ENCODE results near the gene ERF. TPM values are rescaled to one million over a fixed set of nuclear protein-coding genes. Genes with fewer than 3 reads are reported as not detected.

Gene ERF
- total RNA-seq, 2 donors from 2014 or later, result 10.6 to 31.6 TPM

DNA sequence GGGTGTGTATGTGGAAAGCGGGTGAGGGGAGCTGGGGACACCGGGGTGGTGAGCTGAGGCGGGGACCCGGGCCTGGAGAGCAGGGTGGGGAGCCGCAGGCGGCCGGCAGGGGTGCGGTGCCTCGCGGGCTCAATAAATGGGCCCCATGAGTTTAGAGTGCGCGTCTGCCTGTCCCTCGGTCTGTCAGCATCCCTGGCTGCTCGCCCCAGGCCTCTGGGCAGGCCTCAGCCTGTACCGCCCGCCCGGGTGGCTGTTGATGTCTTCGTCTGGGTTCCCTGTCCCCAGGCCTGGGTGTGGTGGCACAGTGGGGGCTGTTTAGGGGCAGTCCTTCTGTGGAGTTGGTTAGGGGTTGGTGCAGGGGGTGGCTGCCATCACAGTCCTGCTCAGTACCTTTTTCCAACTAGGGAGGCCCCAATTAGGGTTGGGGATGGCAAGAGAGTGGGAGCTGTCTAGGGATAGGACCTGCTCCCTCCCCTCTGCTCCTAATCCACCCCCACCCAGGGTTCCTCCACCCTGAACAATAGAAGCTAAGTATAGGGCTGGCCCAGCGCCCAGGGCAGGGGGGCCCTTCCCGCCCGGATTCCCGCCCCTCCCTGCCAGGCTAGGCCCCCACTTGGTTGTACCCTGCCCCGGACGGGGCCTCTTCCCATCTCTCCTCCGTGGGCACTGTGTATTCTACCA, 26.4 kb upstream of the ERF start:
- TF ChIP-seq POLR2A (IDR thresholded peaks at IDR 0.05), result no peak
- TF ChIP-seq, protein P1, sequence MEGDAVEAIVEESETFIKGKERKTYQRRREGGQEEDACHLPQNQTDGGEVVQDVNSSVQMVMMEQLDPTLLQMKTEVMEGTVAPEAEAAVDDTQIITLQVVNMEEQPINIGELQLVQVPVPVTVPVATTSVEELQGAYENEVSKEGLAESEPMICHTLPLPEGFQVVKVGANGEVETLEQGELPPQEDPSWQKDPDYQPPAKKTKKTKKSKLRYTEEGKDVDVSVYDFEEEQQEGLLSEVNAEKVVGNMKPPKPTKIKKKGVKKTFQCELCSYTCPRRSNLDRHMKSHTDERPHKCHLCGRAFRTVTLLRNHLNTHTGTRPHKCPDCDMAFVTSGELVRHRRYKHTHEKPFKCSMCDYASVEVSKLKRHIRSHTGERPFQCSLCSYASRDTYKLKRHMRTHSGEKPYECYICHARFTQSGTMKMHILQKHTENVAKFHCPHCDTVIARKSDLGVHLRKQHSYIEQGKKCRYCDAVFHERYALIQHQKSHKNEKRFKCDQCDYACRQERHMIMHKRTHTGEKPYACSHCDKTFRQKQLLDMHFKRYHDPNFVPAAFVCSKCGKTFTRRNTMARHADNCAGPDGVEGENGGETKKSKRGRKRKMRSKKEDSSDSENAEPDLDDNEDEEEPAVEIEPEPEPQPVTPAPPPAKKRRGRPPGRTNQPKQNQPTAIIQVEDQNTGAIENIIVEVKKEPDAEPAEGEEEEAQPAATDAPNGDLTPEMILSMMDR (IDR thresholded peaks at IDR 0.05), result no peak
- H3K27ac ChIP-seq, result peak overlapping the region; percentile 83 to 92 (median 86)
- H3K27me3 ChIP-seq, result no peaks in the 10 kb centered on the region
- H3K36me3 ChIP-seq (replicated peaks in 1 of 2; ENCODE audit: insufficient read depth in 1 of 2, low read depth in 2 of 2), result no peaks in the 10 kb centered on the region
- intact Hi-C loops (cut with DNase I), result no loop called here
- H3K9me3 ChIP-seq, result no peaks in the 10 kb centered on the region
- no peak overlapping the region for H3K4me3 ChIP-seq
- DNase-seq (peak; percentile 31 to 50 (median 42)), ATAC-seq (no peak)
- H3K4me1 ChIP-seq, result peaks cover 80% of the 10 kb centered on the region
- 31 to 61% methylated on average over 8 to 20 of the region's 25 CpGs for WGBS, 2 donors

- no peak for TF ChIP-seq POLR2A (IDR thresholded peaks at IDR 0.05)
- TF ChIP-seq, protein P1 (IDR thresholded peaks at IDR 0.05), result no peak
- Histone ChIP-seq H3K27me3 (no peaks in the 10 kb centered on the region), H3K4me1 (peaks cover 80% of the 10 kb centered on the region), H3K27ac (peak overlapping the region; percentile 83 to 92 (median 86)), H3K9me3 (no peaks in the 10 kb centered on the region), H3K36me3 (replicated peaks in 1 of 2; ENCODE audit: insufficient read depth in 1 of 2, low read depth in 2 of 2) (no peaks in the 10 kb centered on the region), H3K4me3 (peak overlapping the region; percentile 63)
- intact Hi-C loops (cut with DNase I), result no loop called here
- 3 to 5% methylated on average over 18 to 19 of the region's 20 CpGs for WGBS, 2 donors
- ATAC-seq, result no peak
- DNase-seq, result no peak
Measured at GRCh38 chr19:42280815-42281145, 25.9 kb upstream of the ERF start.

DNA sequence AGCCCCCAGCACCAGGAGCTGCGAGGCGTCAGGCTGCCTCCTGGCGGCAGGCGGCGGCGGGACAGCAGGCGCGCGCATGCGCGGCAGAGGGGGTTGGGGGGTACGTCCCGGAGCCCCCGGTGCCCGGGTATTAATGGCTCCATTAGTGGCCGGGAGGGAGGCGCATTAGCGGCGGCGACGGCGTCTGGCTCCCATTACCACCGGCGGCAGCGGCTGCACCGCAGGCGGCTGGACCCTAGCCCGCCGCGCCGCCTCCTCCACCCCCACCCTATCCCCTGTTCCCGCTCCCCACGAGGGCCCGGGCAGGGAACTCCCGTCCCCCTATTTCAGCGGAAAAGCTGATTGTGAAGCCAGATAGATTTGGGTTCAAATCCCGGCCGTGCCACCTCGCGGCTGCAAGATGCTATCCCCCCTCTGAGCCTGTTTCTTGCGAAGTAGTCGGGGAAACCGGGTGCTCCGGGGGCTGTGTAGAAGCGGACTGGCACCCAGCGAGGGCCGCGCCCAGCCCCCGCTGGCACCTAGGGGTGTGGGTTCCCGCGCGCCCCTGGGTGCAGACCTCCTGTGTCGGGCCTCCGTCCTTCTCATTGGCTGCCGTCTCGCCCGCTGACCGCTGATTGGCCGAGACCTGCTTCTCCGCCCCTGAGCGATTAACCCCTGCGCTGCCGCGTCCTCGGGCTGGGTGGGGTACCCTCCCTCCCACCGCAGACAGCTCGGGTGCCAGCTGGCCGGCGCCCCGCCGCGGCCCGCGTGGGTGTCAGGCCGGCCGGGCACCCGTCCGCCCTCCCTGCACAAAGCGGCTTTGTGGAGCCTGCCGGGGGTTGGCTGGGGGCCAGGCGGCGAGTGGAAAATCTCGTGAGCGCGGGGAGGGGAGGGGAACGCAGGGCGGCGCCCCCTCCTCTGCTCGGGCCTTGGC, 25.2 kb upstream of the ERF start:
- 1 to 2% methylated on average over 6 to 88 of the region's 89 CpGs for WGBS, 2 donors

DNA sequence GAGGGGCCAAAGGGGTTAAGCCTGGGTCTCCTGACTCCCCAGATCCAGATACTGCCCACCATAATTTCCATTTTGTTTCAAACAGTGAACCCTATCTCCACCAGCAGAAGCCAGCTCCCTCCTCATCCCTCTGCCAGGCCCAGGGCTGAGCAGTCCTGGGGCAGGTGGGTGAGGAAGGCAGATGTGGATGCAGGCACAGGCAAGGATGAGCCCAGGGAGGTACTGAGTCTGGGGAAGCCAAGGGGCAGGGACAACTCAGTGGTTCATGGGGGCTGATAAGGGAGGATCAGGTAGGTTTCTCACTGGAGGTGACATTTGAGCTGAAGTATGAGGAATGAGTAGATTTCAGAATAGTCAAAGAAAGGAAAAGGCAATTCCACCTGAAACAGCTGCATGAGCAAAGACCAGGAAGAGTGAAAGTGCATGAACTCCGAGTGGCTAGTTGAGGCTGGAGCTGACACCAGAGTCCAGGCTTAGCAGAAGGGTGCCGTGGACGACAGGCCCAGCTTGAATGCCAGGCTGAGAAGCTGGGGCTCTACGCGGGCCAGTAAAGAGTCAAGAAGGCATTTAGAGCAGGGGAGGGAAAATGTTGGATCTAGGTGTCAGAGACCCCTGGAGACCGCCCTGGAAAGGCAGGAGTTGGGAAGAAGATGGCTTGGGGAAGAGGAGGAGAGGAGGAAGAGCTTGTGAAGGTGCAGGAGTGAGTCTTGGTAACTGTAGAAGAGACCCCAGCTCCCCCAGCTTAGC, 24.4 kb upstream of the ERF start:
- peak overlapping the region in 3 of 4 donors; percentile 83 to 92 (median 87) for H3K27ac ChIP-seq
- H3K9me3 ChIP-seq, result no peaks in the 10 kb centered on the region
- no peaks in the 10 kb centered on the region for H3K36me3 ChIP-seq (replicated peaks in 1 of 2; ENCODE audit: insufficient read depth in 1 of 2, low read depth in 2 of 2)
- TF ChIP-seq, protein P1 (IDR thresholded peaks at IDR 0.05), result no peak
- TF ChIP-seq POLR2A (IDR thresholded peaks at IDR 0.05), result no peak
- H3K27me3 ChIP-seq, result no peaks in the 10 kb centered on the region
- intact Hi-C loops (cut with DNase I), result no loop called here
- ATAC-seq (no peak), DNase-seq (peak in 1 of 4 donors; percentile 20)
- H3K4me1 ChIP-seq, result peaks cover 79% of the 10 kb centered on the region
- WGBS, 2 donors, result 11 to 13% methylated on average over 6 of the region's 6 CpGs
- H3K4me3 ChIP-seq, result peak overlapping the region; percentile 63

More for the DNA sequence above, 25.2 kb upstream of the ERF start:
- Histone ChIP-seq H3K27me3 (no peaks in the 10 kb centered on the region), H3K4me1 (peaks cover 78% of the 10 kb centered on the region), H3K4me3 (peak overlapping the region; percentile 63), H3K27ac (peak overlapping the region; percentile 83 to 92 (median 86)), H3K9me3 (no peaks in the 10 kb centered on the region), H3K36me3 (replicated peaks in 1 of 2; ENCODE audit: insufficient read depth in 1 of 2, low read depth in 2 of 2) (no peaks in the 10 kb centered on the region)
- peak; percentile 82 to 86 (median 85) for DNase-seq
- intact Hi-C loops (cut with DNase I), result no loop called here
- peak; percentile 28 for ATAC-seq
- TF ChIP-seq, protein P1 (IDR thresholded peaks at IDR 0.05), result peak; percentile 79 to 95 (median 90)
- peak in 1 of 3 donors; percentile 33 for TF ChIP-seq POLR2A (IDR thresholded peaks at IDR 0.05)
